Activated naive CD4-positive, alpha-beta T cell treated with Interleukin-2 at 50 U/mL for 16 hours (primary cell): ENCODE data around the gene ATP2C1.

Experiments used
- DNase-seq: peaks from one replicate; pipeline ENCODE4 v3.0.0-alpha.2; 2020

ATP2C1 gene

GRCh38 chr3:130895690-130896488, 2.0 kb downstream of the ATP2C1 start:
- peak; percentile 9 for DNase-seq

DNA sequence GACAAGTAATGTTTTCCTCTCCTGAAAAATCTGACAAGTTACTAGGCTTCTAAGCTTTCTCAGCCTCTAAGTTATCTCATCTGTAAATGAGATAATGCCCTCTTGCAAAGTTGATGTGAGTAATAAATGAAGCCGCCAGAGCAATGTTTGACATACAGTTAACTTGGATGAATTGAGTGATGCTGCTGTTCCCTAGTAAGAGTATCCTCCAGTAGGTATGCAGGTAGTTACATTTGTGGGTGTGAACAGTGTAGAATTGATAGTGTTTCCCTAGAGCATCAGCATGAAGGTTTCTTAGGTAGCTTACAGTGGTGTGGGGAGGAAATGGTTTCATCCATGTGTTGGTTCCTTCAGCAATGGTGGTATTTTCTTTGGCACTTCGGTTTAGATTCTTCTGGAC, 3.4 kb downstream of the ATP2C1 start:
- DNase-seq: no peak

- no peak for DNase-seq
These were observed 7.1 kb downstream of the ATP2C1 start for GRCh38 chr3:130900959-130901358.

DNA sequence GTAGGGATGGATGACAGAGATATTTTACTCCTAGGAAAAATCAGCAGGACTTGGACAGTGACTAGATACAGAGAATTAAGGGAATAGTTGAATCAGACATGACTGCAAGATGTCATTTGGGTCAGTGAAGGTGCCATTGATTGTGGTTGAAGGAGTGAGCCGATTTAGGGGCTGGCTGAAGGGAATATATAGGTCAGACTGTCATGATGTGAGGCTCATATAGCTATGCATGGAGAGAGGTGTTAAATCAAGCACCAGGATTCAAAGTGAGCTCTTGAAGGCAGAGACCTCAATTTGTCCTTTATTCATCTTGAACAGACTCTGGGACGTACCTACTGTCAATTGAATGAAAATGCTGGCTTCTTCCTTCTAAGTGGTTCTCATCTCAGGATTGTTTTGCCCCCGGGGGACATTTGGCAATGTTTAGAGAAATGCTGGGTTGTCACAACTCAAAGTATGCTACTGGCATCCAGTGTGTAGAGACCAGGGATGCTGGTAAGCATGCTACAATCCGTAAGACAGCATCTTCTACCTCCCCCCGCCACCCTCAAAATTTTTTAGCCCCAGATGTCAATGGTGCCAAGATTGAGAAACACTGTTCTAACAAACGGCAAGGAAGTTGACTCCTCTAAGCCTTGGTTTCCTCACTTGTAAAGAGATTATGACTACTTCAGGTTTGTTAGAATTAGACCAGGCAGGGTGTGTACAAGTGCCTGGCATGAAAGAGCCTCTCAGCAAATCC, 7.8 kb downstream of the ATP2C1 start:
- no peak for DNase-seq

GRCh38 chr3:130903412-130903908, 9.6 kb downstream of the ATP2C1 start:
- DNase-seq: no peak

GRCh38 chr3:130904491-130904890, 10.6 kb downstream of the ATP2C1 start:
- DNase-seq: no peak

- DNase-seq: no peak
These were observed 11.7 kb downstream of the ATP2C1 start for GRCh38 chr3:130905551-130905950.

DNA sequence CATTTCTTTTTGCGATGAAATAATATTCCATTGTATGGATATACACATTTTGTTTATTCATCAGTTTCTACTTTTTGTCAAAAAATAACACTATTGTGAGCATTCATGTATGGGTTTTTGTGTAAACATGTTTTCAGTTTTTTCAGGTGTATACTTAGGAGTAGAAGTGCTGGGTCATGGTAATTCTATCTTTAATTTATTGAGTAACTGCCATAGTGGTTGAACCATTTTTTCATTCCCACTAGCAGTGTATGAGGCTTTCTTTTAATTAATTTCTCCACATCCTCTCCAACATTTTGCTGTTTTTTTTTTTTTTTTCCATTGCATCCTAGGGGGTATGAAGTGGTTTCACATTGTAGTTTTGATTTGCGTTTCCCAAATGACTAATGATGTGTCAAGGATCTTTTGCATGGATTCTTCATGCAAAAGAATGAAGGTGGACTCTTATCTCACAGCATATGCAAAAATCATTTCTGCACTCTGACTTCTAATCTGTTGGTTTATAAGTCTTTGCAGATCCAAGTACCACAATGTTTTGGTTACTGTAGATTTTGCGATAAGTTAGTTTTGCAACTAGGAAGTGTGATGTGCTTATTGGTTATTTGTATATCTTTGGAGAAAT, 12.6 kb downstream of the ATP2C1 start:
- no peak for DNase-seq

DNA sequence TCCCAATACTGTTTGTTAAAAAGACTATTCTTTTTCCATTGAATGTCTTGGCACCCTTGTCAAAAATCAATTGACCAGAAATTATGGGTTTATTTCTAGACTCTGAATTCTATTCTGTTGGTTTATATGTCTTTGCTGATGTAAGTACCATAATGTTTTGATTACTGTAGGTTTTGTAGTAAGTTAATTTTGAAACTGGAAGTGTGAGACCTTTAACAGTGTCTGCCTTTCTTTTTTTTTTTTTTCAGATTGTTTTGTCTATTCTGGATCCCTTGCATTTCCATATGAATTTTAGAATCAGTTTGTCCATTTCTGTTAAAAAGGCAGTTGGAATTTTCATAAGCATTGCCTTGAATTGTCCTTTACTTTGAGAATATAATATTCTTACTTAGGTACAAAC, 13.6 kb downstream of the ATP2C1 start:
- no peak for DNase-seq

- no peak for DNase-seq
These were observed 14.1 kb downstream of the ATP2C1 start for GRCh38 chr3:130907966-130908365.

- no peak for DNase-seq
These were observed 21.8 kb downstream of the ATP2C1 start for GRCh38 chr3:130915567-130916292.

- DNase-seq: no peak
These were observed 22.8 kb downstream of the ATP2C1 start for GRCh38 chr3:130916507-130917167.

GRCh38 chr3:130918328-130918727, 24.4 kb downstream of the ATP2C1 start:
- DNase-seq: no peak

- no peak for DNase-seq
These were observed 31.7 kb downstream of the ATP2C1 start for GRCh38 chr3:130925628-130926027.

DNA sequence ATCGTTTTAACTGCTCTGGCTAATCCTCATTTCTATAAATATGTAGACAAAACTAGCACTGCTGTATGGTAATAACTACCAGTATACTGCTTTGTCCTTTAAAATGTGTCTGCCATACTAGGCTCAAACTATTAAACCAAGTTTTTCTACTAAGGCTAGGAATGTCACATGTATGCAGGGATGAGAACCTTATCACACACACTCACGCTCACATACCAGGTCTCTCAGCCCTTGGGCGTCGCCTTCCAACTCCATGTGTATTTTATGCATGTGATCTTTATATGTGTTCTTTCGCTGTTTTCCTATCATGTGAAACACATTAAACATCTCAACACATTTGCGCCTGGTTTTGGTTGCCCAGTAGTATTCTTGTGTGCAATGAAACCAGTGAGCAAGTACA, 32.6 kb downstream of the ATP2C1 start:
- DNase-seq: no peak

DNA sequence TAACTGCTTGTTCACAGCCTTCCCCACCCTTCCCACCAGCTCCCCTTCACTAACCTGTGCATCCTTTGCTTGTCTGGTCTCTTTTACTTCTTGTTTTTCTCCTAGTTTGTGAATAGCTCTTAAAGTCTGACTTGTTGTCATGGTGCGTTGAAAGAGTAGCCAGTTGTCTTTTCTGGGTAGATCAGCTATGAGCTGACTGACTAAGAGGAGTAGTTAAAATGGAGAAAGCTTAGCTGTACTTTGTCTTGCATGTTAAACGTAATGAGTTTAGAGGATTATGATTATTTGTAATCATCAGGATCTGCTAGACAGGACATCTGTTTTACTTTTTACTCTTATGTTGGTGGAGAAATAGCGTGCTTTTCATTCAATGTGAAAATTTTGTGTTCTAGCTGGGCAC, 35.9 kb downstream of the ATP2C1 start:
- no peak for DNase-seq

- no peak for DNase-seq
These were observed 39.1 kb downstream of the ATP2C1 start for GRCh38 chr3:130932979-130933378.

DNA sequence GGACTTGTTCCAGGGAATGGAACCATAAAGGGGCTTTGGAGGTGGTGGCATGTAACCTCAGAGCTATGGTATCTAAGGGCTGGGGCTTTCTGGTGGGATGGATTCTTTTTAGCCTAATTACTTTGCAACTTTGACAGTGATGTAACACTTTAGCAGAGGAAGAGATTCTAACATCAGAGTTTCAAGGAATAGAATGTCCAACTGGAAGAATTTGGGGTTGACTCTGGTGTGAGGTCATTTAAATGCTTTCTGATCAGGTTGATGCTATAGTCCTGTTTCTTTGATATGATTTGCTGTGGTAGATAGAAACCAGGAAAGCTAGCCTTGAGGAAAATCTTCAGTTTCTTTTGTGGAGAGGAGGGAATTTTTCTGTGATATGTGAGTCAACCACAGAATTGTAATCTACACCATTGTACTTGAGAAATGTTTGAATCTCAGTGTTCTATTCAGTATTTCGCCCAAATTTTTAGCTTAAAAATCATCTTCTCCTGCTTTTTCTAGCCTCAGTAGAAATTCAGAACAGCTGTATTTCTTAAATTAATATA, 40.0 kb downstream of the ATP2C1 start:
- DNase-seq: no peak

GRCh38 chr3:130934442-130935089, 40.7 kb downstream of the ATP2C1 start:
- no peak for DNase-seq

- DNase-seq: no peak
These were observed 42.0 kb downstream of the ATP2C1 start for GRCh38 chr3:130935761-130936492.

DNA sequence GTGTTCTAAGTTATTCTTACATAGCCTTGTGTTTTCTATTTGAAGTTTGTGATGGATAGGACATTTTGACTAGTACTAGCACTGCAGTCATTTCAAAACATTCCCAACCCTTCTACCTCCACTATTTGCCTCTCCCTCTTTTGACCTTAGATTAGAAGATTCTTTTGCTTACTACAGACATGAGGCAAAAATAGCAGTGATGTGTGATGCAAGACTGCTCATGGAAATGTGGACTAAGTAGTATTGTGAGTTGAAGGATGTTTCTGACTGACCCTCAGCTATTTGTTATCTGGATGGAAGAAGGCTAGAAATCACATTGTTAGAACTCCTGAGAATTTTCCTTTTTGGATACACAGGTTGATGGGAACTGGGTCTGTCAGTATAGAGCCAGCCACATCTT, 45.9 kb downstream of the ATP2C1 start:
- no peak for DNase-seq
